ENCODE measurements around the gene COX14.

COX14 gene

GRCh38 chr12:50166799-50167048 is 54.7 kb downstream of the COX14 start:
- H3K4me3 ChIP-seq (ENCODE audit: low read depth, low read length): peak overlapping the region; percentile 96
- no peak for TF ChIP-seq CTCF (IDR thresholded peaks at IDR 0.05; ENCODE audit: low read depth, low read length, missing control alignments)
- no peak for DNase-seq (ENCODE audit: low read depth)

DNA sequence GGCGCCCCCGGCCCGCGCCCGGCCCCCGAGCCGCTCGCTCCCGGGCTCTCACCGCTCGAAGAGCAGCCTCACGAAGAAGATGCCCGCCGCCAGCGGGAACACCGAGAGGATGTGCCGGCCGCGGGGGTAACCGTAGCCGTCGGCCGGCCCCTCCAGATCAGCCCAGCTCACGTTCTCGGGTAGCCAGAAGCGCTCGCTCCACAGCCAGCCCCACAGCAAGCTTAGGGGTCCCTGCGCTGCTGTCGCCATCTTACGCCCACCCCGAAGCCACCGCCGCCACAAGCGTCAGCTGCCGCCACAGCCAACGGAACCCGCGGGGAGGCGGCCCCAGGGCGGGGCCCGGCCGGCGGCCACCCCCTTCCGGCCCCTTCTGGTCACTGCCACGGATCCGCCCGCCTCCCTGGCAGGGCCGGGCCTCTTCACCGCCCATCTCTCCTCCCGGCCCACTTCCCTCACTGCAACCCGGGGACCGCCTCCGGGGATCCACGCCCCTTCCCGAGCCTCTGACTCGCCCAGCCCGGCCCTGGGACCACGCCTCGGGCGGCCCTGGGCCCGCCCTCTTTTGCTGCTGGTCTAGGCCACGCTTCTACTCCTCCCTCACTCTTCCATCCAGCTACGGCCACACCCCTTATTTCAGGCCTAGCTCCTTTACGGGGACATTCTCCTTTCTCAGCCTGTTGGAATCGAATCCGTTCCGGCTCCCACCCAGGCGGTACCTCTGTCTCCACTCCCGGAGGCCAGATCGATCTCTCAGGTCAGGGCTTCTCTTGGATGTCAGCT is 55.2 kb downstream of the COX14 start, which contains the start of gene CERS5:
TSS of gene CERS5 (minus strand) at position 321 of the 780 bp plus-strand sequence. CDS start at position 249, 72 bp downstream.
- peak within 1 kb of the TSS; percentile 96 for H3K4me3 ChIP-seq (ENCODE audit: low read depth, low read length)
- no peak for TF ChIP-seq CTCF (IDR thresholded peaks at IDR 0.05; ENCODE audit: low read depth, low read length, missing control alignments)
- peak; percentile 87 for DNase-seq (ENCODE audit: low read depth)
